Gastrocnemius medialis (tissue), 4 donors: ENCODE measurements around the gene CRTAC1. TPM values are rescaled to one million over a fixed set of nuclear protein-coding genes. Genes with fewer than 3 reads are reported as not detected.

Experiments used
- ATAC-seq, 2 donors: fragments of 150-250 bp; one replicate each; pipeline ENCODE4 v1.9.1; 2016
- DNase-seq, 2 donors: peaks; one replicate each; pipeline ENCODE4 v3.0.0-alpha.2; 2019
- H3K27ac ChIP-seq, 4 donors: fragments of 200-600 bp; sonication (generic); 1 replicate in 1 of 4; 2 replicates in 3 of 4; pipeline ENCODE4 v1.5.1; 2016 to 2018; ENCODE audit warnings: mild to moderate bottlenecking in 2 of 4, moderate library complexity in 1 of 4
- H3K27me3 ChIP-seq, 3 donors: fragments of 200-600 bp; sonication (generic) in 2 of 3; 1 replicate in 1 of 3; 2 replicates in 2 of 3; pipeline versions ENCODE4 v1.5.1 to v1.6.0; 2016 to 2019; ENCODE audit warnings: mild to moderate bottlenecking in 1 of 3, moderate library complexity in 1 of 3
- H3K36me3 ChIP-seq, 2 donors: fragments of 200-600 bp; sonication (generic) in 1 of 2; one replicate each; pipeline ENCODE4 v1.5.1; 2017 to 2018
- H3K4me1 ChIP-seq, 2 donors: fragments of 200-600 bp; sonication (generic) in 1 of 2; one replicate each; pipeline ENCODE4 v1.5.1; 2016 to 2017; ENCODE audit warnings: mild to moderate bottlenecking in 2 of 2
- H3K4me3 ChIP-seq, 4 donors: fragments of 200-600 bp; sonication (generic) in 3 of 4; 1 replicate in 1 of 4; 2 replicates in 3 of 4; pipeline ENCODE4 v1.5.1; 2016 to 2019; ENCODE audit warnings: mild to moderate bottlenecking in 2 of 4
- H3K9me3 ChIP-seq, 3 donors: fragments of 200-600 bp; sonication (generic) in 2 of 3; 1 replicate in 1 of 3; 2 replicates in 2 of 3; pipeline ENCODE4 v1.5.1; 2016 to 2019
- POLR2A ChIP-seq, 2 donors: fragments of 450-650 bp; IDR thresholded peaks; one replicate each; pipeline ENCODE4 v1.6.1; 2017; ENCODE audit warnings: antibody characterized with exemption in 2 of 2, mild to moderate bottlenecking in 2 of 2, moderate library complexity in 2 of 2
- in situ Hi-C, 4 donors: fragments of 200-750 bp; cut with MboI; loops; one replicate each; pipeline versions ENCODE4 v1.15.0 to v1.8.0; 2017; ENCODE audit warnings: low sequenced_read_pairs in 4 of 4
- intact Hi-C: fragments of 100-400 bp; cut with DNase I; formaldehyde crosslinking; loops from one replicate; pipeline ENCODE4 v1.15.1; 2023; ENCODE audit warnings: low total_unique reads
- total RNA-seq, 4 donors: library from RNA; depleted of rRNA; stranded (reverse); fragments of >200 nt; gene quantifications; one replicate each; pipeline versions ENCODE4 v1.1.0 to v1.2.3, GENCODE V29; 2016
- TF ChIP-seq, protein P1 (sequence below), 5 experiments: fragments of 450-650 bp in 3 of 5; fragments of 200-600 bp in 2 of 5; sonication (generic) in 2 of 5; IDR thresholded peaks in 4 of 5; conservative IDR thresholded peaks in 1 of 5; 1 replicate in 4 of 5; 2 replicates in 1 of 5; pipeline ENCODE4 v1.5.1; 2016 to 2019; ENCODE audit warnings: antibody characterized with exemption in 5 of 5, mild to moderate bottlenecking in 3 of 5, moderate library complexity in 3 of 5

The CRTAC1 gene
- total RNA-seq, 4 donors from 2014 or later = 0.16 to 3.9 (median 0.56) TPM; not detected in 1

DNA sequence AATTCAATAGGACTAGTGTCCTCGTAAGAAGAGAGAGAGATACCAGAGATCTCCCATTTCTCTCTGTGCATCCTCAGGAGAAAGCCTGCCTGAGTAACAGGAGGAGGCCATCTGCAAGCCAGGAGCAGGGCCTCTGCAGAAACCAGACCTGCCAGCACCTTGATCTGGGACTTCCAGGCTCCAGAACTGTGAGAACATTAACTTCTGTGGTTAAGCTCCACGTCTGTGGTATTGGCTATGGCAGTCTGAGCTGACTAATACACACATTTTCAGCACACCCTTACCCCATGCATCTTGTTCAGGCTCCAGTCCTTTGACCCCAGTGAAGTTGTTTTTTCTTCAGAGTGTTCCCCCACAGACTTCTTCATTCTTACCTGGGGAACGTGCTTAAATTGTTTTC is 3.1 kb upstream of the CRTAC1 start:
- no peak for TF ChIP-seq POLR2A (IDR thresholded peaks at IDR 0.05)
- TF ChIP-seq, protein P1, sequence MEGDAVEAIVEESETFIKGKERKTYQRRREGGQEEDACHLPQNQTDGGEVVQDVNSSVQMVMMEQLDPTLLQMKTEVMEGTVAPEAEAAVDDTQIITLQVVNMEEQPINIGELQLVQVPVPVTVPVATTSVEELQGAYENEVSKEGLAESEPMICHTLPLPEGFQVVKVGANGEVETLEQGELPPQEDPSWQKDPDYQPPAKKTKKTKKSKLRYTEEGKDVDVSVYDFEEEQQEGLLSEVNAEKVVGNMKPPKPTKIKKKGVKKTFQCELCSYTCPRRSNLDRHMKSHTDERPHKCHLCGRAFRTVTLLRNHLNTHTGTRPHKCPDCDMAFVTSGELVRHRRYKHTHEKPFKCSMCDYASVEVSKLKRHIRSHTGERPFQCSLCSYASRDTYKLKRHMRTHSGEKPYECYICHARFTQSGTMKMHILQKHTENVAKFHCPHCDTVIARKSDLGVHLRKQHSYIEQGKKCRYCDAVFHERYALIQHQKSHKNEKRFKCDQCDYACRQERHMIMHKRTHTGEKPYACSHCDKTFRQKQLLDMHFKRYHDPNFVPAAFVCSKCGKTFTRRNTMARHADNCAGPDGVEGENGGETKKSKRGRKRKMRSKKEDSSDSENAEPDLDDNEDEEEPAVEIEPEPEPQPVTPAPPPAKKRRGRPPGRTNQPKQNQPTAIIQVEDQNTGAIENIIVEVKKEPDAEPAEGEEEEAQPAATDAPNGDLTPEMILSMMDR (IDR thresholded peaks at IDR 0.05 in 4 of 5, conservative IDR thresholded peaks at IDR 0.05 in 1 of 5) = no peak
- intact Hi-C loops (no loop called here), in situ Hi-C loops (loop anchor here in 2 of 4 donors (25.0 kb wide), 2 partner anchors 246 to 271 kb away; partner anchors contain the start of gene SFRP5 (in 1 of the 2))
- ATAC-seq (no peak), DNase-seq (no peak)
- Histone ChIP-seq H3K36me3 (no peaks in the 10 kb centered on the region), H3K27me3 (peaks cover 41 to 49% (median 46%) of the 10 kb centered on the region in 3 donors), H3K9me3 (no peaks in the 10 kb centered on the region), H3K4me3 (no peak overlapping the region), H3K27ac (no peak overlapping the region), H3K4me1 (peaks cover 5 to 9% of the 10 kb centered on the region in 2 donors)

DNA sequence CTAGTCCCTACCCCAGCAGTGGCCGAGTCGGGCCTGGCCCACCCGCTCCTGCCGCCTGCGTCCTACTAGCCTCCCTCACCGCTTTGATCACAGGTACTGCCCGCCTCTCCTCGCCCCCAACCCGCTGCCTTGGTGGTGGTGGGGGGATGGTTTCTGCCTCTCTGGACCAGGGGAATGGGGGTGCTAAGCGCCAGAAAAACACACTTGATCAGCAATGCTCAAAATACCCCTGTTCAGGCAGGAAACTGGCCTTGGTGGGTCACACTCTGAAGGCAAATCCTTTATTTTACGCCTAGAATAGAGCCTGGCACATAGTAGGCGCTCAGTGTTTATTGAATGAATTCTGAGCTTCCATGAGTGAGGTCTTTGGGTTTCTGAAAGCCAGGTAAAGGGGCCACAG is 1.0 kb upstream of the CRTAC1 start:
- peaks cover 5 to 9% of the 10 kb centered on the region in 2 donors for H3K4me1 ChIP-seq
- in situ Hi-C loops (loop anchor here in 2 of 4 donors (25.0 kb wide), 2 partner anchors 244 to 269 kb away; partner anchors contain the start of gene SFRP5 (in 1 of the 2)), intact Hi-C loops (no loop called here)
- ATAC-seq (no peak), DNase-seq (no peak)
- H3K9me3 ChIP-seq = no peaks in the 10 kb centered on the region
- H3K4me3 ChIP-seq = peak overlapping the region in 1 of 4 donors; percentile 49
- no peak overlapping the region for H3K27ac ChIP-seq
- no peaks in the 10 kb centered on the region for H3K36me3 ChIP-seq
- peaks cover 43 to 49% (median 46%) of the 10 kb centered on the region in 3 donors for H3K27me3 ChIP-seq
- TF ChIP-seq, protein P1 (IDR thresholded peaks at IDR 0.05 in 4 of 5, conservative IDR thresholded peaks at IDR 0.05 in 1 of 5) = no peak
- TF ChIP-seq POLR2A (IDR thresholded peaks at IDR 0.05) = no peak

GRCh38 chr10:98030991-98031431 is 590 bp upstream of the CRTAC1 start:
- H3K27me3 ChIP-seq = peaks cover 43 to 49% (median 46%) of the 10 kb centered on the region in 3 donors
- in situ Hi-C loops = loop anchor here in 2 of 4 donors (25.0 kb wide), 2 partner anchors 244 to 269 kb away; partner anchors contain the start of gene SFRP5 (in 1 of the 2)

DNA sequence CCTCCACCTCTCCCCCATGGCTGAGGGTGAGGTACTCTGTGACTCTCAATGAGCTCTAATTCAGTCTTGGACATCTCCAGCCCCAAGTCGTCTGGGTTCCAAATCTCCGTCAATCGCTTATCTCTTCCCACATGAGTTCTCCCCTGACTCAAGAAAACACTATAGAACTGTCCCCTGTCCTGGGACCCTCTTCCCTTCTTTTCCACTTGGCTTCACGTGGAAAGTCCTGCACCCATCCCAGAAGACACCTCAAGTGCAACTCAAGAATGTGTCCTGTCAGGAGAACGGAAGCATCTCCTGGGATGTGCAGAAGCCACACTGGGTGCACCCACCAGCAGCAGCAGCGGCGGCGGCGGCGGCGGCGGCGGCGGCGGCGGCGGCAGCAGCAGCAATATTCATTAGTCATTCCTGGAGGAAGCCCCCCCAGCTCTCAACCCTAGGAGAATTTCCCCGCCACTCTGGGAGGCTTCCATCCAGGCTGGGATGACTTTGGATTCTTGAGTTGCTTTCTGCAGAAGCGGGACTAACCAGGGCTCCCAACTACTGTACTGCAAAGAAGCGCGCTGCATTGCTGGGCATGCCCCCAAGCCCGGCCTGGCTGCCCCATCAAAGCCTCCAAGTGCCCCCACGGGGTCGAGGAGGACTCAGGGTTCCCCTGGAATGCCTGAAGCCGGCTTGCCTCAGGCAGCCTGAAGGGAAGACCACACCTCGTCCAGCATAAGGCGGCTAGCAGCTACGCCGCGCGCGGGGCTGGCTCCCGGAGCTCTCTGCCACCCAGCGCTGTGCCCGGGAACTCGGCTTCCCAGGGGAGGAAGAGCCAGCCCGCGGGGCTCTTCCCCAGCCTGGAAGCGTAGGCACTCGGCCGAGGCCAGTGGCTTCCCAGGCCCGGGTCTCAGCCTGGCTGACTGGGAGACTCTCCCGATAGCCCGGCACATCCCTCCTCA is 1.0 kb downstream of the CRTAC1 start:
- no peak for TF ChIP-seq POLR2A (IDR thresholded peaks at IDR 0.05)
- TF ChIP-seq, protein P1 (IDR thresholded peaks at IDR 0.05 in 4 of 5, conservative IDR thresholded peaks at IDR 0.05 in 1 of 5) = no peak
- H3K27ac ChIP-seq = no peak overlapping the region
- H3K9me3 ChIP-seq = no peaks in the 10 kb centered on the region
- ATAC-seq = no peak
- intact Hi-C loops = no loop called here
- peaks cover 5 to 9% of the 10 kb centered on the region in 2 donors for H3K4me1 ChIP-seq
- DNase-seq = no peak
- no peaks in the 10 kb centered on the region for H3K36me3 ChIP-seq
- in situ Hi-C loops = loop anchor here in 2 of 4 donors (25.0 kb wide), 2 partner anchors 242 to 267 kb away; partner anchors contain the start of gene SFRP5 (in 1 of the 2)
- H3K27me3 ChIP-seq = peaks cover 38 to 49% (median 47%) of the 10 kb centered on the region in 3 donors
- H3K4me3 ChIP-seq = peak overlapping the region; percentile 43 to 49 (median 44)

More at GRCh38 chr10:98030991-98031431, 590 bp upstream of the CRTAC1 start:
- Histone ChIP-seq H3K36me3 (no peaks in the 10 kb centered on the region), H3K9me3 (no peaks in the 10 kb centered on the region), H3K4me3 (peak overlapping the region; percentile 43 to 50 (median 49)), H3K27ac (no peak overlapping the region), H3K4me1 (peaks cover 5 to 9% of the 10 kb centered on the region in 2 donors)
- intact Hi-C loops = no loop called here
- TF ChIP-seq, protein P1 (IDR thresholded peaks at IDR 0.05 in 4 of 5, conservative IDR thresholded peaks at IDR 0.05 in 1 of 5) = no peak
- no peak for TF ChIP-seq POLR2A (IDR thresholded peaks at IDR 0.05)
- DNase-seq = no peak
- no peak for ATAC-seq
